Measurements from ENCODE around the gene DCAF17. TPM values are rescaled to one million over a fixed set of nuclear protein-coding genes. Genes with fewer than 3 reads are reported as not detected.

Gene DCAF17
- polyA plus RNA-seq, 2 of the 4 experiments (the other 2 are of a cell fraction): 11.5 to 26.9 TPM

- DNase-seq (ENCODE audit: low read depth in 1 of 2, low spot score in 1 of 2) (no peak), ATAC-seq (no peak), FAIRE-seq (no peak)
- ChIA-PET POLR2A (no interaction called here), CTCF (interaction anchor here (0.6 kb wide), 1 partner anchor 342 kb away, joined by 3 read pairs; no protein-coding TSS in a partner anchor)
- H3K27ac ChIP-seq: no peak overlapping the region
- no peak overlapping the region for H3K4me3 ChIP-seq
- WGBS (ENCODE audit: missing lambda C conversion rate): 23% methylated on average over 2 of the region's 2 CpGs
- no peaks in the 10 kb centered on the region for H3K4me1 ChIP-seq
- H3K9me3 ChIP-seq: no peaks in the 10 kb centered on the region
- H3K4me2 ChIP-seq: no peak overlapping the region
- no peak for TF ChIP-seq HOXB5 (CRISPR knock-in tag; IDR thresholded peaks at IDR 0.05)
- TF ChIP-seq CHD2 (IDR thresholded peaks at IDR 0.05; ENCODE audit: low read length, partially characterized antibody): no peak
- no peak for TF ChIP-seq EP300 (IDR thresholded peaks at IDR 0.05)
- no peak for TF ChIP-seq FOSL2 (IDR thresholded peaks at IDR 0.05)
- TF ChIP-seq FOSL2 (CRISPR knock-in tag; IDR thresholded peaks at IDR 0.05): no peak
- no peak for TF ChIP-seq ZSCAN20 (CRISPR knock-in tag; IDR thresholded peaks at IDR 0.05)
- TF ChIP-seq EHMT2 (IDR thresholded peaks at IDR 0.05; ENCODE audit: low read depth): no peak
- TF ChIP-seq JUNB (IDR thresholded peaks at IDR 0.05): no peak
- no peak for TF ChIP-seq HES2 (IDR thresholded peaks at IDR 0.05)
- no peak for TF ChIP-seq ESRRA (IDR thresholded peaks at IDR 0.05; ENCODE audit: borderline replicate concordance, low read length)
Measured at GRCh38 chr2:171505374-171505773, 71.3 kb downstream of the DCAF17 start.

GRCh38 chr2:171509945-171510731 lies 76.1 kb downstream of the DCAF17 start:
- ATAC-seq: no peak

More at GRCh38 chr2:171509945-171510731, 76.1 kb downstream of the DCAF17 start:
- TF ChIP-seq RAD21 (conservative IDR thresholded peaks at IDR 0.05 in 1 of 2, IDR thresholded peaks at IDR 0.05 in 1 of 2): no peak
- no peak for TF ChIP-seq CTCF (IDR thresholded peaks at IDR 0.05)
- TF ChIP-seq HES2 (IDR thresholded peaks at IDR 0.05): no peak
- no peak for TF ChIP-seq MAZ (IDR thresholded peaks at IDR 0.05; ENCODE audit: borderline replicate concordance, low read depth, low read length)
- TF ChIP-seq HOXB5 (CRISPR knock-in tag; IDR thresholded peaks at IDR 0.05): no peak
- TF ChIP-seq HMGXB4 (CRISPR knock-in tag; IDR thresholded peaks at IDR 0.05; ENCODE audit: borderline replicate concordance): no peak
- TF ChIP-seq ZSCAN20 (CRISPR knock-in tag; IDR thresholded peaks at IDR 0.05): no peak
- no peak for TF ChIP-seq NPAS2 (CRISPR knock-in tag; IDR thresholded peaks at IDR 0.05; ENCODE audit: borderline replicate concordance)
- TF ChIP-seq JUNB (IDR thresholded peaks at IDR 0.05): no peak
- no peak for TF ChIP-seq EHF (CRISPR knock-in tag; IDR thresholded peaks at IDR 0.05)
- TF ChIP-seq MAFK (IDR thresholded peaks at IDR 0.05; ENCODE audit: partially characterized antibody): no peak
- no peak for TF ChIP-seq HEYL (CRISPR knock-in tag; IDR thresholded peaks at IDR 0.05)
- no peak for TF ChIP-seq TFCP2L1 (CRISPR knock-in tag; IDR thresholded peaks at IDR 0.05)
- TF ChIP-seq TP53 (CRISPR knock-in tag; IDR thresholded peaks at IDR 0.05): no peak
- no peak for TF ChIP-seq RCOR1 (IDR thresholded peaks at IDR 0.05; ENCODE audit: low read depth, low read length)
- no peak for TF ChIP-seq RARB (CRISPR knock-in tag; IDR thresholded peaks at IDR 0.05)
- Histone ChIP-seq H3K4me1 (no peaks in the 10 kb centered on the region), H3K9me3 (no peaks in the 10 kb centered on the region), H3K27ac (no peak overlapping the region), H3K4me2 (no peak overlapping the region), H3K4me3 (no peak overlapping the region)
- no peak for FAIRE-seq
- ChIA-PET POLR2A (no interaction called here), CTCF (interaction anchor here (0.5 to 0.9 kb wide), 2 partner anchors 8 to 94 kb away, joined by 3 read pairs; no protein-coding TSS in a partner anchor)
- WGBS (ENCODE audit: missing lambda C conversion rate): 74% methylated on average over 9 of the region's 9 CpGs
- DNase-seq (ENCODE audit: low read depth in 1 of 2, low spot score in 1 of 2): no peak

All from A549 (cell line).